Activated CD8-positive, alpha-beta memory T cell treated with anti-CD3 and anti-CD28 coated beads, Interleukin-2, amount 50 U/mL, for 24 hours (primary cell): Measurements from ENCODE around the gene PHF1.
"Not testable (repeated sequence)": the region's sequence is repeated elsewhere in the genome, so short reads cannot be mapped to it uniquely, and the experiment has no call there.

ENCODE experiments used
- DNase-seq: peaks from one replicate; pipeline ENCODE4 v3.0.0-alpha.2; 2020; ENCODE audit errors: extremely low read depth

The PHF1 gene

GRCh38 chr6:33410711-33411631 lies at the start of gene PHF1:
Gene PHF1, plus strand, starts transcription at chr6:33411014. Its CDS starts 1,250 bp downstream, at chr6:33412264.
- peak; percentile 25 for DNase-seq

GRCh38 chr6:33363486-33363885 lies 47.3 kb upstream of the PHF1 start:
- DNase-seq, result not testable (repeated sequence)

GRCh38 chr6:33364475-33365205 lies 46.2 kb upstream of the PHF1 start:
- not testable (repeated sequence) for DNase-seq

GRCh38 chr6:33365206-33365971 lies 45.4 kb upstream of the PHF1 start:
- DNase-seq, result not testable (repeated sequence)

- DNase-seq, result no peak
These were observed 43.7 kb upstream of the PHF1 start for GRCh38 chr6:33367009-33367714.

GRCh38 chr6:33367715-33368025 lies 43.1 kb upstream of the PHF1 start:
- not testable (repeated sequence) for DNase-seq

- DNase-seq, result not testable (repeated sequence)
These were observed 38.9 kb upstream of the PHF1 start for GRCh38 chr6:33371901-33372300.

- DNase-seq, result no peak
These were observed 38.2 kb upstream of the PHF1 start for GRCh38 chr6:33372526-33373123.

GRCh38 chr6:33373960-33374910 lies 36.6 kb upstream of the PHF1 start:
- DNase-seq, result no peak

GRCh38 chr6:33375143-33375671 lies 35.6 kb upstream of the PHF1 start:
- DNase-seq, result no peak

GRCh38 chr6:33377171-33377570 lies 33.6 kb upstream of the PHF1 start:
- DNase-seq, result no peak

- DNase-seq, result not testable (repeated sequence)
These were observed 31.6 kb upstream of the PHF1 start for GRCh38 chr6:33379184-33379583.

- DNase-seq, result no peak
These were observed 30.4 kb upstream of the PHF1 start for GRCh38 chr6:33380272-33380981.

GRCh38 chr6:33383427-33384185 lies 27.2 kb upstream of the PHF1 start:
- DNase-seq, result no peak

GRCh38 chr6:33384581-33385020 lies 26.2 kb upstream of the PHF1 start:
- DNase-seq, result no peak

- DNase-seq, result no peak
These were observed 20.6 kb upstream of the PHF1 start for GRCh38 chr6:33390173-33390572.

GRCh38 chr6:33390767-33391277 lies 20.0 kb upstream of the PHF1 start:
- DNase-seq, result no peak
